A673 (cell line): ENCODE data around the gene SRPK1. TPM values are rescaled to one million over a fixed set of nuclear protein-coding genes. Genes with fewer than 3 reads are reported as not detected.

Source experiments
- BruUV-seq: library from RNA; stranded (reverse); fragments of 400-500 nt; replicated peaks from 2 replicates; lab custom pipeline; 2021; lab: Mats Ljungman, UMichigan
- CTCF ChIA-PET: fragments of 300-600 bp; sonication (Branson Sonifier 250); formaldehyde crosslinking; loops from one replicate; lab custom pipeline; 2022; ENCODE audit warnings: antibody characterized with exemption; lab: Charles Lee
- POLR2A ChIA-PET: fragments of 300-600 bp; sonication (Branson Sonifier 250); formaldehyde crosslinking; loops from one replicate; lab custom pipeline; 2022; ENCODE audit warnings: antibody characterized with exemption; ENCODE audit not compliant: low non-redundant PET; lab: Charles Lee
- DNase-seq: peaks from one replicate; pipeline ENCODE4 v3.0.0-alpha.2; 2015; ENCODE audit warnings: low spot score
- H3K27ac ChIP-seq: fragments of 200-600 bp; sonication (generic); 2 replicates; pipeline ENCODE4 v1.5.1; 2016; ENCODE audit warnings: mixed run types, low read depth, mild to moderate bottlenecking, mixed read lengths, antibody characterized with exemption, low read length; ENCODE audit not compliant: poor library complexity, severe bottlenecking
- H3K27me3 ChIP-seq: fragments of 200-600 bp; sonication (generic); replicated peaks from 2 replicates; pipeline ENCODE4 v1.6.1; 2017; ENCODE audit warnings: mixed run types, low read depth, mild to moderate bottlenecking, mixed read lengths, antibody characterized with exemption, low read length; ENCODE audit not compliant: insufficient read depth, poor library complexity
- H3K36me3 ChIP-seq: fragments of 200-600 bp; sonication (generic); 2 replicates; pipeline ENCODE4 v1.6.1; 2016; ENCODE audit warnings: mixed run types, mild to moderate bottlenecking, mixed read lengths, antibody characterized with exemption, low read length; ENCODE audit not compliant: insufficient read depth, poor library complexity, severe bottlenecking
- H3K4me1 ChIP-seq: fragments of 200-600 bp; sonication (generic); 2 replicates; pipeline ENCODE4 v1.6.1; 2017; ENCODE audit warnings: mixed run types, mild to moderate bottlenecking, mixed read lengths, antibody characterized with exemption, low read length; ENCODE audit not compliant: insufficient read depth, poor library complexity, severe bottlenecking
- H3K4me3 ChIP-seq: fragments of 200-600 bp; sonication (generic); 2 replicates; pipeline ENCODE4 v1.5.1; 2016; ENCODE audit warnings: low read depth, mixed run types, mild to moderate bottlenecking, mixed read lengths, low read length; ENCODE audit not compliant: poor library complexity, severe bottlenecking
- H3K9me3 ChIP-seq: fragments of 200-600 bp; sonication (generic); 2 replicates; pipeline ENCODE4 v1.6.1; 2016; ENCODE audit warnings: mixed run types, low read depth, mild to moderate bottlenecking, mixed read lengths, antibody characterized with exemption, low read length; ENCODE audit not compliant: poor library complexity, severe bottlenecking
- CTCF ChIP-seq: fragments of 300-800, 200-600 bp; sonication (generic); conservative IDR thresholded peaks from 2 replicates; pipeline ENCODE4 v1.5.1; 2017; ENCODE audit warnings: low read depth, mild to moderate bottlenecking, antibody characterized with exemption, low read length, moderate library complexity, mixed read lengths
- EZH2 ChIP-seq: fragments of 200-600 bp; sonication (generic); IDR thresholded peaks from 2 replicates; pipeline ENCODE4 v1.6.1; 2017; ENCODE audit warnings: borderline replicate concordance, low read depth, mild to moderate bottlenecking, mixed read lengths, antibody characterized with exemption, low read length; ENCODE audit not compliant: poor library complexity, severe bottlenecking
- intact Hi-C: fragments of 100-400 bp; cut with micrococcal nuclease; formaldehyde crosslinking; loops from one replicate; pipeline ENCODE4 v1.10.0; 2022; ENCODE audit not compliant: unreplicated experiment
- total RNA-seq: library from RNA; stranded (reverse); gene quantifications from 2 replicates; pipeline ENCODE4 v1.2.3, GENCODE V29; 2021

The SRPK1 gene
- total RNA-seq, 1 experiment from 2014 or later: 104 TPM

GRCh38 chr6:35898003-35898402, 22.9 kb downstream of the SRPK1 start:
- CTCF ChIA-PET: no interaction called here
- no peaks in the 10 kb centered on the region for H3K36me3 ChIP-seq
- TF ChIP-seq CTCF (no peak), EZH2 (no peak)
- H3K4me3 ChIP-seq: no peak overlapping the region
- BruUV-seq: no TSS peak
- POLR2A ChIA-PET: interaction anchor here (0.6 kb wide), 1 partner anchor 59 kb away, joined by 3 read pairs; no protein-coding TSS in a partner anchor
- DNase-seq: no peak
- H3K27ac ChIP-seq: no peak overlapping the region
- intact Hi-C loops: no loop called here
- no peaks in the 10 kb centered on the region for H3K9me3 ChIP-seq
- no peaks in the 10 kb centered on the region for H3K4me1 ChIP-seq
- H3K27me3 ChIP-seq: no peaks in the 10 kb centered on the region

DNA sequence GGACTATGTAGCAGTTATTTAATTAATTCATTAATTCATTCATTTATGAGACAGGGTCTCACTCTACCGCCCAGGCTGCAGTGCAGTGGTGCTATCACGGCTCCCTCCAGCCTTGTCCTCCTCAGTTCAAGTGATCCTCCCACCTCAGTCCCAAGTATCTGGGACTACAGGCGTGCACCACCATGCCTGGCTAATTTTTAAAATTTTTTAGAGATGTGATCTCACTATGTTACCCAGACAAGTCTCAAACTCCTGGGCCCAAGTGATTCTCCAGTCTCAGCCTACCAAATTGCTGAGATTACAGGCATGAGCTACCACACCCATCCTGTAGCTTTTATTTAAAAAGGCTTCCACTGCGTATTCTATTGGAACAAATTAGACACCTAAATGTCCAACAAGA, 23.4 kb downstream of the SRPK1 start:
- no TSS peak for BruUV-seq
- Histone ChIP-seq H3K4me1 (no peaks in the 10 kb centered on the region), H3K36me3 (no peaks in the 10 kb centered on the region), H3K27me3 (no peaks in the 10 kb centered on the region), H3K4me3 (no peak overlapping the region), H3K9me3 (no peaks in the 10 kb centered on the region), H3K27ac (no peak overlapping the region)
- intact Hi-C loops: no loop called here
- ChIA-PET POLR2A (interaction anchor here (0.6 kb wide), 1 partner anchor 59 kb away, joined by 3 read pairs; no protein-coding TSS in a partner anchor), CTCF (no interaction called here)
- DNase-seq: no peak
- no peak for TF ChIP-seq CTCF
- no peak for TF ChIP-seq EZH2

DNA sequence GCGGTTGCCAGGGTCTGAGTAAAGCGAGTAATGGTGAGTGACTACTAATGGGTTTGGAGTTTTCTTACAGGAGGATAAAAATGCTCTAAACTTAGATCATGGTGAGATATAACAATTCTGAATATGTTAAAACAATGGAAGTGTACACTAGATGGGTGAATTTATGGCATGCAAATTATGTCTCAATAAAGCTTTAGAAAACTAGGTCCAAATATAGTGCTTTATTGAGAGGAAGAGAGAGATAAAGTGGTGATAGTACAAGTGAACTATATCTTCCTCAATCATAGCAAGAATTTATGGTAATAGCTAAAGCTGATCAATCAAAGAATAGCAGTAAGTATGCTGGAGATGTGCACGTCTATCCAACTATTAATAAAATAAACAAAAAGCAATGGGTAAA, 23.9 kb downstream of the SRPK1 start:
- TF ChIP-seq CTCF: no peak
- TF ChIP-seq EZH2: no peak
- H3K9me3 ChIP-seq: no peaks in the 10 kb centered on the region
- intact Hi-C loops: no loop called here
- H3K4me1 ChIP-seq: no peaks in the 10 kb centered on the region
- POLR2A ChIA-PET: no interaction called here
- no peaks in the 10 kb centered on the region for H3K36me3 ChIP-seq
- H3K4me3 ChIP-seq: no peak overlapping the region
- BruUV-seq: no TSS peak
- CTCF ChIA-PET: no interaction called here
- no peak for DNase-seq
- H3K27ac ChIP-seq: no peak overlapping the region
- no peaks in the 10 kb centered on the region for H3K27me3 ChIP-seq
